Neural progenitor cell (in vitro differentiated cells): ENCODE measurements around the gene RAPGEF2. TPM values are rescaled to one million over a fixed set of nuclear protein-coding genes. Genes with fewer than 3 reads are reported as not detected.

Experiments
- DNase-seq: peaks from one replicate; pipeline ENCODE4 v3.0.0-alpha.2; 2016; ENCODE audit warnings: low spot score
- H2AFZ ChIP-seq: fragments of 200-600 bp; sonication (generic); replicated peaks from 2 replicates; pipeline ENCODE4 v1.6.1; 2016; ENCODE audit warnings: antibody characterized with exemption
- H3F3A ChIP-seq: fragments of 200-600 bp; sonication (generic); 2 replicates; pipeline ENCODE4 v1.6.1; 2016; ENCODE audit warnings: antibody characterized with exemption, low read depth
- H3K27ac ChIP-seq: fragments of 200-600 bp; sonication (generic); 2 replicates; pipeline ENCODE4 v1.5.1; 2016; ENCODE audit warnings: mild to moderate bottlenecking
- H3K27me3 ChIP-seq: fragments of 200-600 bp; sonication (generic); 2 replicates; pipeline ENCODE4 v1.6.1; 2016; ENCODE audit warnings: mild to moderate bottlenecking, moderate library complexity
- H3K36me3 ChIP-seq: fragments of 200-600 bp; sonication (generic); 2 replicates; pipeline ENCODE4 v1.5.1; 2016
- H3K4me1 ChIP-seq: fragments of 200-600 bp; sonication (generic); 2 replicates; pipeline ENCODE4 v1.6.1; 2016; ENCODE audit warnings: mixed run types
- H3K4me2 ChIP-seq: fragments of 200-600 bp; sonication (generic); 2 replicates; pipeline ENCODE4 v1.6.1; 2016
- H3K4me3 ChIP-seq: fragments of 200-600 bp; sonication (generic); 2 replicates; pipeline ENCODE4 v1.5.1; 2016
- H3K79me2 ChIP-seq: fragments of 200-600 bp; sonication (generic); 2 replicates; pipeline ENCODE4 v1.6.1; 2016; ENCODE audit warnings: low read depth
- H3K9ac ChIP-seq: fragments of 200-600 bp; sonication (generic); 2 replicates; pipeline ENCODE4 v1.6.1; 2016
- H3K9me3 ChIP-seq: fragments of 200-600 bp; sonication (generic); 2 replicates; pipeline ENCODE4 v1.5.1; 2016; ENCODE audit warnings: low read depth
- H4K20me1 ChIP-seq: fragments of 200-600 bp; sonication (generic); 2 replicates; pipeline ENCODE4 v1.6.1; 2016; ENCODE audit warnings: low read depth
- H3K27ac Mint-ChIP-seq: 3 replicates; pipeline ENCODE4 v1.8.0; 2021; ENCODE audit warnings: mixed read lengths
- H3K27me3 Mint-ChIP-seq: 2 replicates; pipeline ENCODE4 v1.8.0; 2022; ENCODE audit warnings: low read depth, mild to moderate bottlenecking, inconsistent platforms, moderate library complexity, mixed read lengths; ENCODE audit not compliant: insufficient read depth
- H3K36me3 Mint-ChIP-seq: 3 replicates; pipeline ENCODE4 v1.8.0; 2021; ENCODE audit warnings: mixed read lengths
- H3K4me1 Mint-ChIP-seq: 3 replicates; pipeline ENCODE4 v1.8.0; 2021; ENCODE audit warnings: mixed read lengths
- H3K4me3 Mint-ChIP-seq: 3 replicates; pipeline ENCODE4 v1.8.0; 2021; ENCODE audit warnings: mild to moderate bottlenecking, moderate library complexity, mixed read lengths
- H3K9me3 Mint-ChIP-seq: 3 replicates; pipeline ENCODE4 v1.8.0; 2020; ENCODE audit warnings: mixed read lengths
- EZH2 ChIP-seq: fragments of 200-600 bp; sonication (generic); IDR thresholded peaks from 2 replicates; pipeline ENCODE4 v1.6.1; 2017; ENCODE audit warnings: antibody characterized with exemption, mild to moderate bottlenecking, moderate library complexity
- EZH2phosphoT487 ChIP-seq: fragments of 200-600 bp; sonication (generic); IDR thresholded peaks from 2 replicates; pipeline ENCODE4 v1.6.1; 2017; ENCODE audit warnings: antibody characterized with exemption
- total RNA-seq: library from RNA; depleted of rRNA; stranded (reverse); fragments of >200 nt; gene quantifications from 2 replicates; pipeline ENCODE4 v1.2.3, GENCODE V29; 2015; ENCODE audit warnings: low replicate concordance
- TF ChIP-seq, protein P1 (sequence below): fragments of 200-600 bp; sonication (generic); IDR thresholded peaks from 2 replicates; pipeline ENCODE4 v1.5.1; 2017; ENCODE audit warnings: antibody characterized with exemption, mild to moderate bottlenecking

RAPGEF2 gene
- total RNA-seq, 1 donor from 2014 or later = 70.4 TPM

DNA sequence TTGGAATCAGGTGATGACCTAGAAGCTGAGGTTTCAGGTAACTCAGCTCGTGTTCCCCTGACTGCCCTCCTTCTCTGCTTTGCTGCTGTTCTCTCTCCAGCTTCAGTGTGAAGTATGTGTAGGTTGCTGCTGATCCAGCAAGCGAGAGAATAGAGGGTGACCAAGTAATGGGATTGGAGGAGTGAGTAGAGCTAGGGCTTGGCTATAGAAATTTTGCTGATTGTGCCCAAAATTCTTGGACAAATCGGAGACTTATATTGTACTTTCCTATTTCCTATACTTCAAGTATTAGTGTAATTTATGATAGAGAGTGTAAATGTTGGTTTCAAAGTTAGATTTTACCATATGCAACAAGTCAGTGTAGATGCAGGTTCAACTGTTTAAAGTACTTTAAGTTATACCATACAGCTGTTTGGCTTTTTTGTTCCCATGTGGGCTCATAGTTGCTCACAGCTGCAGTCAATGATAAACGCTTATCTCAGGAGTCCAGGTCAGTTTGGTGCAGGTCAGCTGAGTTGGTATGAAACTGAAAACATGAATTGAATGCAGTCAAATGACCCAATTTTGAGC lies 48.0 kb downstream of the RAPGEF2 start:
- no peak overlapping the region for H3K27ac ChIP-seq
- H4K20me1 ChIP-seq = peaks cover 8% of the 10 kb centered on the region

DNA sequence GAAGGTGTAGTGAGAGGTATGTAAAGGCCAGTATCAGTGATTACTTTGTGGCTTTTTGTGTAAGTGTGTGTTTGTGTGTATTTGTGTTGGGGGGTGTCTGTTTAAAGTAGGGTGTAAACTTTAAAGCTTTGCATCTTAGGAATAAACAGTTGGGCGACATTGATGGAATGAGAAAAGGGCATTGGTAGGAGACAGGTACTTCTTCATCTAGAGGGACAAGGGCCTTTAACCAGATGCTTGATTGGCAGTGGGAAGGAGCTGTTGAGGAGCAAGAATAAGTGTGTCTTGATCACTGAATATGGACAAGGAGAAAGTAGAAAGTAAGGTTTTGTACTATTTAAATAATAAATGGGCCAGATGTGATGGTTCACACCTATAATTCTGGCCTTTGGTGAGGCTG lies 48.8 kb downstream of the RAPGEF2 start:
- Mint-ChIP-seq H3K27ac (no peak overlapping the region), H3K27me3 (no peaks in the 10 kb centered on the region)

More for the DNA sequence above, 48.0 kb downstream of the RAPGEF2 start:
- H3K27ac Mint-ChIP-seq = peak overlapping the region; percentile 41
- no peaks in the 10 kb centered on the region for H3K9me3 Mint-ChIP-seq
- H3K4me2 ChIP-seq = no peak overlapping the region
- no peaks in the 10 kb centered on the region for H3F3A ChIP-seq
- H3K36me3 Mint-ChIP-seq = peaks cover 2% of the 10 kb centered on the region
- peaks cover 25% of the 10 kb centered on the region for H3K4me1 ChIP-seq
- H2AFZ ChIP-seq = no peak overlapping the region
- TF ChIP-seq EZH2 (no peak), EZH2phosphoT487 (no peak)
- TF ChIP-seq, protein P1, sequence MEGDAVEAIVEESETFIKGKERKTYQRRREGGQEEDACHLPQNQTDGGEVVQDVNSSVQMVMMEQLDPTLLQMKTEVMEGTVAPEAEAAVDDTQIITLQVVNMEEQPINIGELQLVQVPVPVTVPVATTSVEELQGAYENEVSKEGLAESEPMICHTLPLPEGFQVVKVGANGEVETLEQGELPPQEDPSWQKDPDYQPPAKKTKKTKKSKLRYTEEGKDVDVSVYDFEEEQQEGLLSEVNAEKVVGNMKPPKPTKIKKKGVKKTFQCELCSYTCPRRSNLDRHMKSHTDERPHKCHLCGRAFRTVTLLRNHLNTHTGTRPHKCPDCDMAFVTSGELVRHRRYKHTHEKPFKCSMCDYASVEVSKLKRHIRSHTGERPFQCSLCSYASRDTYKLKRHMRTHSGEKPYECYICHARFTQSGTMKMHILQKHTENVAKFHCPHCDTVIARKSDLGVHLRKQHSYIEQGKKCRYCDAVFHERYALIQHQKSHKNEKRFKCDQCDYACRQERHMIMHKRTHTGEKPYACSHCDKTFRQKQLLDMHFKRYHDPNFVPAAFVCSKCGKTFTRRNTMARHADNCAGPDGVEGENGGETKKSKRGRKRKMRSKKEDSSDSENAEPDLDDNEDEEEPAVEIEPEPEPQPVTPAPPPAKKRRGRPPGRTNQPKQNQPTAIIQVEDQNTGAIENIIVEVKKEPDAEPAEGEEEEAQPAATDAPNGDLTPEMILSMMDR = no peak
- H3K27me3 ChIP-seq = no peaks in the 10 kb centered on the region
- H3K4me3 Mint-ChIP-seq = no peak overlapping the region
- no peak overlapping the region for H3K9ac ChIP-seq
- DNase-seq = no peak
- peaks cover 3% of the 10 kb centered on the region for H3K4me1 Mint-ChIP-seq
- H3K9me3 ChIP-seq = no peaks in the 10 kb centered on the region
- H3K79me2 ChIP-seq = peaks cover 99% of the 10 kb centered on the region
- no peak overlapping the region for H3K4me3 ChIP-seq
- no peaks in the 10 kb centered on the region for H3K27me3 Mint-ChIP-seq
- H3K36me3 ChIP-seq = no peaks in the 10 kb centered on the region

DNA sequence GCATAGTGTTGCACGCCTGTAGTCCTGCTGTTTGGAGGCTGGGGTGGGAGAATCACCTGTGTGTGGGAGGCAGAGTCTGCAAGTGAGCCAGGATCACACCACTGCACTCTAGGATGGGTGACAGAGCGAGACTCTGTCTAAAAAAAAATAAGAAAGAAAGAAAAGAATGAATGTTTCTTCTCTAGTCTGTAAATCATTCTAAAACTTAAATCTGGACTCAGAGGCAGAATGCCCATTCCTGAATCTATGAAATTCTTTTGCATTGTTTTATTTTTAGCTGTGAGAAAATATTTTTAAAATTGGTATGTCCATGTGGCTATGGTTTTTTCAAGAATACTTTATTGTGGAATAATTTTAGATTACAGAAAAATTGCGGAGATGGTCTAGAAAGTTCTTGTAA lies 49.3 kb downstream of the RAPGEF2 start:
- Mint-ChIP-seq H3K27me3 (no peaks in the 10 kb centered on the region), H3K4me1 (peaks cover 6% of the 10 kb centered on the region), H3K36me3 (peaks cover 2% of the 10 kb centered on the region), H3K4me3 (no peak overlapping the region), H3K9me3 (no peaks in the 10 kb centered on the region), H3K27ac (no peak overlapping the region)
- Histone ChIP-seq H3K4me2 (no peak overlapping the region), H3K9me3 (no peaks in the 10 kb centered on the region), H4K20me1 (peaks cover 21% of the 10 kb centered on the region), H3K9ac (no peak overlapping the region), H2AFZ (no peak overlapping the region), H3K4me3 (no peak overlapping the region), H3K79me2 (peaks cover 99% of the 10 kb centered on the region), H3K36me3 (no peaks in the 10 kb centered on the region), H3K4me1 (peaks cover 33% of the 10 kb centered on the region), H3F3A (peaks cover 6% of the 10 kb centered on the region), H3K27ac (no peak overlapping the region), H3K27me3 (no peaks in the 10 kb centered on the region)
- TF ChIP-seq EZH2phosphoT487 (no peak), EZH2 (no peak)
- TF ChIP-seq, protein P1 = no peak
- DNase-seq = no peak

More for the DNA sequence above, 48.8 kb downstream of the RAPGEF2 start:
- H3K4me2 ChIP-seq = no peak overlapping the region
- Mint-ChIP-seq H3K4me3 (no peak overlapping the region), H3K4me1 (peaks cover 3% of the 10 kb centered on the region), H3K9me3 (no peaks in the 10 kb centered on the region), H3K36me3 (peaks cover 2% of the 10 kb centered on the region)
- peaks cover 1% of the 10 kb centered on the region for H3F3A ChIP-seq
- DNase-seq = no peak
- H3K79me2 ChIP-seq = peaks cover 99% of the 10 kb centered on the region
- H3K36me3 ChIP-seq = no peaks in the 10 kb centered on the region
- no peak overlapping the region for H3K27ac ChIP-seq
- TF ChIP-seq EZH2 = no peak
- TF ChIP-seq, protein P1 = no peak
- no peak for TF ChIP-seq EZH2phosphoT487
- H3K9me3 ChIP-seq = no peaks in the 10 kb centered on the region
- no peak overlapping the region for H3K9ac ChIP-seq
- peaks cover 32% of the 10 kb centered on the region for H3K4me1 ChIP-seq
- H2AFZ ChIP-seq = no peak overlapping the region
- no peaks in the 10 kb centered on the region for H3K27me3 ChIP-seq
- H3K4me3 ChIP-seq = no peak overlapping the region
- H4K20me1 ChIP-seq = peaks cover 16% of the 10 kb centered on the region
